PC-3 (cell line): ENCODE results near the gene SRSF7. TPM values are rescaled to one million over a fixed set of nuclear protein-coding genes. Genes with fewer than 3 reads are reported as not detected.
A peak's percentile ranks its signal among the peaks of the same experiment; 100 is the strongest.

ENCODE experiments used
- ATAC-seq: fragments of 200-7000 bp; cut with Tn5 transposase; 2 replicates; pipeline ENCODE4 v1.9.1; 2020; ENCODE audit warnings: mild to moderate bottlenecking, moderate library complexity
- BruUV-seq: library from RNA; stranded (reverse); fragments of 400-500 nt; replicated peaks from 2 replicates; lab custom pipeline; 2021; lab: Mats Ljungman, UMichigan
- CTCF ChIA-PET: fragments of 300-600 bp; sonication (Branson Sonifier 250); formaldehyde crosslinking; loops from one replicate; lab custom pipeline; 2022; ENCODE audit warnings: antibody characterized with exemption; lab: Charles Lee
- POLR2A ChIA-PET: fragments of 300-600 bp; sonication (Branson Sonifier 250); formaldehyde crosslinking; loops from one replicate; lab custom pipeline; 2022; ENCODE audit warnings: antibody characterized with exemption; ENCODE audit not compliant: unreplicated experiment; lab: Charles Lee
- DNase-seq: peaks from one replicate; pipeline ENCODE4 v3.0.0-alpha.2; 2015
- H2AFZ ChIP-seq: fragments of 300-600 bp; sonication (generic); 2 replicates; pipeline ENCODE4 v1.6.0; 2016; ENCODE audit warnings: antibody characterized with exemption, low read length
- H3F3A ChIP-seq: fragments of 300-600 bp; sonication (generic); one replicate; pipeline ENCODE4 v1.6.0; 2017; ENCODE audit warnings: antibody characterized with exemption, low read length, control low read depth, mild to moderate bottlenecking; ENCODE audit not compliant: unreplicated experiment
- H3K27ac ChIP-seq: fragments of 300-600 bp; sonication (generic); 2 replicates; pipeline ENCODE4 v1.5.1; 2016; ENCODE audit warnings: mild to moderate bottlenecking, low read length
- H3K27me3 ChIP-seq: fragments of 300-600 bp; sonication (generic); 2 replicates; pipeline ENCODE4 v1.6.1; 2016; ENCODE audit warnings: low read length, mixed read lengths
- H3K36me3 ChIP-seq: fragments of 300-600 bp; sonication (generic); 2 replicates; pipeline ENCODE4 v1.6.1; 2016; ENCODE audit warnings: low read depth, mixed run types, low read length, mixed read lengths
- H3K4me1 ChIP-seq: fragments of 300-600 bp; sonication (generic); 2 replicates; pipeline ENCODE4 v1.5.1; 2016; ENCODE audit warnings: low read length; ENCODE audit not compliant: insufficient read depth
- H3K4me2 ChIP-seq: fragments of 300-600 bp; sonication (generic); 2 replicates; pipeline ENCODE4 v1.6.0; 2016; ENCODE audit warnings: low read length
- H3K4me3 ChIP-seq: fragments of 300-600 bp; sonication (generic); 2 replicates; pipeline ENCODE4 v1.5.1; 2016; ENCODE audit warnings: mild to moderate bottlenecking, low read length, mixed read lengths
- H3K79me2 ChIP-seq: fragments of 300-600 bp; sonication (generic); 2 replicates; pipeline ENCODE4 v1.6.1; 2017; ENCODE audit warnings: low read length, mixed read lengths
- H3K9ac ChIP-seq: fragments of 300-600 bp; sonication (generic); 2 replicates; pipeline ENCODE4 v1.6.0; 2016; ENCODE audit warnings: mild to moderate bottlenecking, low read length
- H3K9me2 ChIP-seq: fragments of 300-600 bp; sonication (generic); replicated peaks from 2 replicates; pipeline ENCODE4 v1.6.1; 2016; ENCODE audit warnings: mixed run types, low read length, mixed read lengths
- H3K9me3 ChIP-seq: fragments of 300-600 bp; sonication (generic); 2 replicates; pipeline ENCODE4 v1.6.1; 2016; ENCODE audit warnings: low read length, mixed read lengths
- H4K20me1 ChIP-seq: fragments of 300-600 bp; sonication (generic); 2 replicates; pipeline ENCODE4 v1.6.1; 2016; ENCODE audit warnings: low read length, mixed read lengths
- EZH2 ChIP-seq: fragments of 300-600 bp; sonication (generic); IDR thresholded peaks from one replicate; pipeline ENCODE4 v1.6.1; 2017; ENCODE audit warnings: antibody characterized with exemption, mild to moderate bottlenecking, low read length; ENCODE audit not compliant: unreplicated experiment
- EZH2phosphoT487 ChIP-seq: fragments of 300-600 bp; sonication (generic); IDR thresholded peaks from 2 replicates; pipeline ENCODE4 v1.6.1; 2018; ENCODE audit warnings: mild to moderate bottlenecking, antibody characterized with exemption, low read length, borderline replicate concordance
- intact Hi-C: fragments of 100-400 bp; cut with micrococcal nuclease; formaldehyde crosslinking; loops from 2 replicates; pipeline ENCODE4 v1.9.0; 2023
- total RNA-seq: library from RNA; depleted of rRNA; stranded (reverse); fragments of >200 nt; gene quantifications from 2 replicates; pipeline ENCODE4 v1.2.3, GENCODE V29; 2014
- TF ChIP-seq, protein P1 (sequence below): fragments of 300-600 bp; sonication (generic); conservative IDR thresholded peaks from 2 replicates; pipeline ENCODE4 v1.5.1; 2017; ENCODE audit warnings: antibody characterized with exemption, low read depth, mild to moderate bottlenecking, low read length

The SRSF7 gene
- total RNA-seq, 1 experiment from 2014 or later = 160 TPM

GRCh38 chr2:38775921-38776225 is 24.7 kb upstream of the SRSF7 start:
- no peaks in the 10 kb centered on the region for H3K9me2 ChIP-seq
- intact Hi-C loops = loop anchor here (5.0 kb wide), 1 partner anchor 34 kb away; no protein-coding TSS in a partner anchor
- H3F3A ChIP-seq = no peaks in the 10 kb centered on the region
- no TSS peak for BruUV-seq
- H4K20me1 ChIP-seq = no peaks in the 10 kb centered on the region
- no peaks in the 10 kb centered on the region for H3K36me3 ChIP-seq
- no peak overlapping the region for H2AFZ ChIP-seq
- no peak overlapping the region for H3K9ac ChIP-seq
- ATAC-seq (no peak), DNase-seq (no peak)
- no peak overlapping the region for H3K4me2 ChIP-seq
- H3K79me2 ChIP-seq = peaks cover 13% of the 10 kb centered on the region
- no peak overlapping the region for H3K4me3 ChIP-seq
- no peaks in the 10 kb centered on the region for H3K27me3 ChIP-seq
- ChIA-PET POLR2A (interaction anchor here (0.5 kb wide), 1 partner anchor 24 kb away, joined by 3 read pairs; no protein-coding TSS in a partner anchor), CTCF (no interaction called here)
- TF ChIP-seq, protein P1, sequence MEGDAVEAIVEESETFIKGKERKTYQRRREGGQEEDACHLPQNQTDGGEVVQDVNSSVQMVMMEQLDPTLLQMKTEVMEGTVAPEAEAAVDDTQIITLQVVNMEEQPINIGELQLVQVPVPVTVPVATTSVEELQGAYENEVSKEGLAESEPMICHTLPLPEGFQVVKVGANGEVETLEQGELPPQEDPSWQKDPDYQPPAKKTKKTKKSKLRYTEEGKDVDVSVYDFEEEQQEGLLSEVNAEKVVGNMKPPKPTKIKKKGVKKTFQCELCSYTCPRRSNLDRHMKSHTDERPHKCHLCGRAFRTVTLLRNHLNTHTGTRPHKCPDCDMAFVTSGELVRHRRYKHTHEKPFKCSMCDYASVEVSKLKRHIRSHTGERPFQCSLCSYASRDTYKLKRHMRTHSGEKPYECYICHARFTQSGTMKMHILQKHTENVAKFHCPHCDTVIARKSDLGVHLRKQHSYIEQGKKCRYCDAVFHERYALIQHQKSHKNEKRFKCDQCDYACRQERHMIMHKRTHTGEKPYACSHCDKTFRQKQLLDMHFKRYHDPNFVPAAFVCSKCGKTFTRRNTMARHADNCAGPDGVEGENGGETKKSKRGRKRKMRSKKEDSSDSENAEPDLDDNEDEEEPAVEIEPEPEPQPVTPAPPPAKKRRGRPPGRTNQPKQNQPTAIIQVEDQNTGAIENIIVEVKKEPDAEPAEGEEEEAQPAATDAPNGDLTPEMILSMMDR = no peak
- TF ChIP-seq EZH2phosphoT487 (no peak), EZH2 (no peak)
- H3K4me1 ChIP-seq = peaks cover 9% of the 10 kb centered on the region; the same call in 1 of the 2 replicates
- H3K27ac ChIP-seq = no peak overlapping the region
- no peaks in the 10 kb centered on the region for H3K9me3 ChIP-seq

DNA sequence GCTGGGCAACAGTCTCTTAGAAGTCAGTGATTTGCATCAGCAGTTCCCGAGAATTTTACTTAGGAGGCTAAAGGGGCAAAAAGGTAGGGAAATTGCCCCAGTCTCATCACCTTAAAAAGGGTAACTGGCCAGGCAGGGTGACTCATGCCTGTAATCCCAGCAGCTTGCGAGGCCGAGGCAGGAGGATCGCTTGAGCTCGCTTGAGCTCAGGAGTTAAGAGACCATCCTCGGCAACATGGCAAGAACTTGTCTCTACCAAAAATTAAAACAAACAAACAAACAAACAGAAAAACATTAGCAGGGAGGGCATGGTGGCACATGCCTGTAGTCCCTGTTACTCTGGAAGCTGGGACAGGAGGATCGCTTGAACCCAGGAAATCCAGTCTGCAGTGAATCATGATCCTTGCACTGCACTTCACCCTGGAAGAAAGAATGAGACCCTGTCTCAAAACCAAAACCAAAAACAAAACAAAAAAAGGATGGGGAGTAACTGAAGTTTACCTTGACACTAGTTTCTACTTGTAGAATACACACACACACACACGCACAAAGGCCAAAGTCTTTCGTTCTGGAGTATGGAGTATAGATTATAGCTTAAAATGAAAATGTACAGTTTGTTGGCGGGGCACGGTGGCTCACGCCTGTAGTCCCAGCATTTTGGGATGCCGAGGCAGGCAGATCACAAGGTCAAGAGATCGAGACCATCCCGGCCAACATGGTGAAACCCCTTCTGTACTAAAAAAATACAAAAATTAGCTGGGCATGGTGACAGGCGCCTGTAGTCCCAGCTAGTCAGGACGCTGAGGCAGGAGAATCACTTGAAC is 24.1 kb upstream of the SRSF7 start:
- intact Hi-C loops = loop anchor here (5.0 kb wide), 1 partner anchor 33 kb away; no protein-coding TSS in a partner anchor
- no peak for ATAC-seq
- Histone ChIP-seq H2AFZ (no peak overlapping the region), H3K36me3 (no peaks in the 10 kb centered on the region), H3K4me2 (no peak overlapping the region), H3K27me3 (no peaks in the 10 kb centered on the region), H3K27ac (no peak overlapping the region), H4K20me1 (no peaks in the 10 kb centered on the region), H3K9me3 (no peaks in the 10 kb centered on the region), H3K9me2 (no peaks in the 10 kb centered on the region), H3F3A (no peaks in the 10 kb centered on the region), H3K79me2 (peaks cover 13% of the 10 kb centered on the region), H3K4me1 (peaks cover 9% of the 10 kb centered on the region; the same call in 1 of the 2 replicates), H3K4me3 (no peak overlapping the region), H3K9ac (no peak overlapping the region)
- CTCF ChIA-PET = no interaction called here
- no TSS peak for BruUV-seq
- no peak for TF ChIP-seq EZH2
- TF ChIP-seq, protein P1 = no peak
- no peak for TF ChIP-seq EZH2phosphoT487
- no peak for DNase-seq
- POLR2A ChIA-PET = no interaction called here

DNA sequence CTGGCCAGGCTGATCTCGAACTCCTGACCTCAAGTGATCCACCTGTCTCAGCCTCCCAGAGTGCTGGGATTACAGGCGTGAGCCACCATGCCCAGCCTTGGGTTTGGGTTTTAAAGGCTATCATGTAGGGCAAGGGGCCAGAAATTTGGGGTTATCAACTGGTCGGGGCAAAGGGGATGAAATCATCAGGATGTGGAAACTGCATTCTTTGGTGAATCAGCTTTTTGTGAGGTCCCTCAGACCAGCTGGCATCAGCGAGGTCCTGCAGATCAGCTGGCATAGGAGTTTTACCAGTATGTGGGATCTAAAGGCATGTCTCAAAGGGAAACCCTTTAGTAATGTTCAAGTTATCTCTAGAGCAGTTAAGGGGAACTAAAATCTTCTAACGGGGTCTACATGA is 20.5 kb upstream of the SRSF7 start:
- Histone ChIP-seq H3K27me3 (no peaks in the 10 kb centered on the region), H4K20me1 (no peaks in the 10 kb centered on the region), H3K4me3 (no peak overlapping the region), H3K9me2 (no peaks in the 10 kb centered on the region), H3K36me3 (no peaks in the 10 kb centered on the region), H3K4me1 (peaks cover 8% of the 10 kb centered on the region), H3K79me2 (no peaks in the 10 kb centered on the region), H3K27ac (no peak overlapping the region), H3K9me3 (no peaks in the 10 kb centered on the region), H3K9ac (no peak overlapping the region), H2AFZ (no peak overlapping the region), H3F3A (no peaks in the 10 kb centered on the region), H3K4me2 (0 out of 2 replicates have a peak overlapping the region, but pooled peaks have one; percentile 5)
- DNase-seq (peak; percentile 44), ATAC-seq (peak; percentile 37; the same call in 1 of the 2 replicates)
- intact Hi-C loops = no loop called here
- TF ChIP-seq EZH2phosphoT487 (no peak), EZH2 (no peak)
- TF ChIP-seq, protein P1 = no peak
- CTCF ChIA-PET = no interaction called here
- POLR2A ChIA-PET = interaction anchor here (0.6 kb wide), 1 partner anchor 20 kb away, joined by 5 read pairs; the partner anchor contains the start of gene SRSF7
- no TSS peak for BruUV-seq
